ENCODE data around the gene GPN2. TPM values are rescaled to one million over a fixed set of nuclear protein-coding genes. Genes with fewer than 3 reads are reported as not detected.

GPN2 gene
- total and polyA plus RNA-seq, 2 of the 4 experiments (the other 2 are of a cell fraction), result 15.4 to 22.2 TPM

DNA sequence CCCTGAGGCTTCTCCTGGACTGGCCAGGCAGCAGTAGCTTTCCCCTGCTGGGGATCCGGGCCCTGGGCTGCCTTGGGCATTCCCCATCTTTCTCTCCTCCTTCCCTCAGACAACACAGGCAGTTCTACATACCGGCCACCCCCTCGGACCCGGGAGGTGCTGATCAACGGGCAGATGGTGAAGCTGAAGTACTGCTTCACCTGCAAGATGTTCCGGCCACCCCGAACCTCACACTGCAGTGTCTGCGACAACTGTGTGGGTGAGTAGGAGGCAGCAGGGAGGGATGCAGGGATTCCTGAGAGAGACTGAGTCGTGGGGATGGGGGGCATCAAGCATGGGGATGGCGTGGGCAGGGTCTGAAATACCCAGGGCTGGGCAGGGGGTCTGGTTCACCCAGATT, 41.6 kb downstream of the GPN2 start:
- H4K5ac ChIP-seq (ENCODE audit: low read depth, low read length), result no peak overlapping the region
- no peak overlapping the region for H3K23ac ChIP-seq (ENCODE audit: low read depth, low read length)
- H3K56ac ChIP-seq (ENCODE audit: extremely low read depth, insufficient read depth, low read length), result no peak overlapping the region
- H3K4me2 ChIP-seq (ENCODE audit: low read depth, low read length), result no peak overlapping the region
- ChIA-PET POLR2A (ENCODE audit: unreplicated experiment) (no interaction called here), CTCF (interaction anchor here (0.6 kb wide), 1 partner anchor 16 kb away, joined by 3 read pairs; no protein-coding TSS in a partner anchor)
- H2AFZ ChIP-seq (replicated peaks; ENCODE audit: low read length, poor library complexity), result peak overlapping the region; percentile 56
- peak overlapping the region; percentile 1 for H2BK5ac ChIP-seq (ENCODE audit: low read depth, low read length, poor library complexity, severe bottlenecking)
- H3K4me1 ChIP-seq (ENCODE audit: control insufficient read depth, insufficient read depth, low read length), result peaks cover 10% of the 10 kb centered on the region
- TF ChIP-seq MAFK (IDR thresholded peaks at IDR 0.05; ENCODE audit: low read depth, low read length) (no peak), FOS (IDR thresholded peaks at IDR 0.05; ENCODE audit: low read depth, low read length) (no peak), RFX5 (IDR thresholded peaks at IDR 0.05; ENCODE audit: low read depth, low read length) (no peak), RAD21 (IDR thresholded peaks at IDR 0.05; ENCODE audit: low read length) (no peak), POLR2A (IDR thresholded peaks at IDR 0.05; ENCODE audit: low read depth, low read length) (no peak), NFE2L2 (IDR thresholded peaks at IDR 0.05; ENCODE audit: low read depth, low read length) (no peak), CTCF (conservative IDR thresholded peaks at IDR 0.05; ENCODE audit: low read depth, low read length) (no peak), MXI1 (IDR thresholded peaks at IDR 0.05; ENCODE audit: borderline replicate concordance, low read depth, low read length) (no peak), CHD1 (IDR thresholded peaks at IDR 0.05; ENCODE audit: low read depth, low read length) (no peak), BHLHE40 (IDR thresholded peaks at IDR 0.05; ENCODE audit: low read depth, low read length) (no peak), CEBPB (IDR thresholded peaks at IDR 0.05; ENCODE audit: low read depth, low read length) (no peak), RCOR1 (IDR thresholded peaks at IDR 0.05; ENCODE audit: insufficient replicate concordance, low read length) (no peak), SMC3 (IDR thresholded peaks at IDR 0.05; ENCODE audit: low read depth, low read length) (no peak)
- TF ChIP-seq, protein P1, sequence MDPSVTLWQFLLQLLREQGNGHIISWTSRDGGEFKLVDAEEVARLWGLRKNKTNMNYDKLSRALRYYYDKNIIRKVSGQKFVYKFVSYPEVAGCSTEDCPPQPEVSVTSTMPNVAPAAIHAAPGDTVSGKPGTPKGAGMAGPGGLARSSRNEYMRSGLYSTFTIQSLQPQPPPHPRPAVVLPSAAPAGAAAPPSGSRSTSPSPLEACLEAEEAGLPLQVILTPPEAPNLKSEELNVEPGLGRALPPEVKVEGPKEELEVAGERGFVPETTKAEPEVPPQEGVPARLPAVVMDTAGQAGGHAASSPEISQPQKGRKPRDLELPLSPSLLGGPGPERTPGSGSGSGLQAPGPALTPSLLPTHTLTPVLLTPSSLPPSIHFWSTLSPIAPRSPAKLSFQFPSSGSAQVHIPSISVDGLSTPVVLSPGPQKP (IDR thresholded peaks at IDR 0.05; ENCODE audit: borderline replicate concordance, low read depth, low read length), result no peak
- no peak overlapping the region for H3K9ac ChIP-seq (ENCODE audit: low read depth, low read length)
- no peak overlapping the region for H3K4me3 ChIP-seq (ENCODE audit: insufficient read depth, low read depth, low read length)
- intact Hi-C loops (cut with micrococcal nuclease), result no loop called here
- no peak overlapping the region for H2AK5ac ChIP-seq (ENCODE audit: low read depth, low read length)
- in situ Hi-C loops (cut with MboI; ENCODE audit: low sequenced_read_pairs), result no loop called here
- peaks cover 44% of the 10 kb centered on the region for H3K36me3 ChIP-seq (ENCODE audit: control insufficient read depth, insufficient read depth, low read length)
- no peaks in the 10 kb centered on the region for H3K9me3 ChIP-seq (ENCODE audit: control insufficient read depth, insufficient read depth, low read length)
- H3K27me3 ChIP-seq (ENCODE audit: control insufficient read depth, insufficient read depth, low read length), result no peaks in the 10 kb centered on the region
- WGBS, 2 experiments (ENCODE audit: extremely low coverage in 2 of 2, insufficient read length in 1 of 2), result no CpG with 5 or more reads among the region's 10 CpGs
- no peak overlapping the region for H2BK15ac ChIP-seq (ENCODE audit: low read depth, low read length)
- no TSS peak for BruUV-seq (replicated peaks)
- no peak overlapping the region for H2BK120ac ChIP-seq (ENCODE audit: low read depth, low read length)
- H3K27ac ChIP-seq (ENCODE audit: insufficient read depth, low read length), result peak overlapping the region; percentile 1; the same call in 1 of the 2 replicates
- ATAC-seq (ENCODE audit: low read depth) (no peak; the same call in 1 of the 2 replicates), DNase-seq (no peak)
- no peak overlapping the region for H4K91ac ChIP-seq (ENCODE audit: insufficient read depth, low read depth, low read length)
- H3K14ac ChIP-seq (replicated peaks; ENCODE audit: low read depth, low read length), result no peak overlapping the region
- H3K18ac ChIP-seq (ENCODE audit: low read depth, low read length), result no peak overlapping the region; the same call in 1 of the 2 replicates
- peaks cover 5 to 21% of the 10 kb centered on the region in 2 experiments; a peak in 2 of 4 replicates for H3K79me1 ChIP-seq (ENCODE audit: low read depth in 1 of 2, low read length in 2 of 2)
- H2AK9ac ChIP-seq (replicated peaks; ENCODE audit: low read depth, low read length, poor library complexity), result peak overlapping the region; percentile 39
- H3K9me1 ChIP-seq (ENCODE audit: insufficient read depth, low read length), result peaks cover 5% of the 10 kb centered on the region; the same call in 1 of the 2 replicates
- 0 out of 4 replicates have a peak overlapping the region, but pooled peaks of 1 of the 2 experiments have one; percentile 6 for H4K8ac ChIP-seq (ENCODE audit: low read depth in 2 of 2, low read length in 2 of 2)
- peaks cover 8% of the 10 kb centered on the region; the same call in 1 of the 2 replicates for H4K20me1 ChIP-seq (ENCODE audit: insufficient read depth, low read length)
- dilution Hi-C loops (cut with HindIII; ENCODE audit: low sequenced_read_pairs, unreplicated experiment), result no loop called here
- no peak overlapping the region for H2BK20ac ChIP-seq (ENCODE audit: low read depth, low read length)
- no peak overlapping the region for H3K4ac ChIP-seq (ENCODE audit: low read depth, low read length)

All from IMR-90 (cell line).